ENCODE measurements around the gene CASK. TPM values are rescaled to one million over a fixed set of nuclear protein-coding genes. Genes with fewer than 3 reads are reported as not detected.

CASK gene
- total RNA-seq, 1 donor from 2014 or later: 30.2 TPM

GRCh38 chrX:41475591-41476241 is 447.6 kb downstream of the CASK start:
- DNase-seq (ENCODE audit: low spot score): peak; percentile 51

- DNase-seq (ENCODE audit: low spot score): peak; percentile 57
Observed at GRCh38 chrX:41475191-41475590, 448.2 kb downstream of the CASK start.

DNA sequence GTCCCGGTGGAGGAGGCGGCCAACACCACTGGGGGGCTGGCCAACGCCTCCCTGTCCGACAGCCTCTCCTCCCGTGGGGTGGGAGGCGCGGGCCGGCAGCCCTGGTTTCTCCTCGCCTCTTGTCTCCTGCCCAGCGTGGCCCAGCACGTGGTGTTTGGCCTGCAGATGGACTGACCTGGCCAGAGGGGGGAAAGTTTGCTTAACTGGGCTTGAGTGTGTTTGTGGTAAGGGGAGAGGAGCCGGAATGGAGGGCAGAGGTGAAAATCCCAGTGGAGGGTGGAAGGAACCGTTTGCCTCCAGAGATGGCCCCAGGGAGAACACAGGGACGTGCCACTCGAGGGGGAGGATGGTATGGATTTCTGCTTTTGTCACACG is 448.6 kb downstream of the CASK start:
- no peak for DNase-seq (ENCODE audit: low spot score)

DNA sequence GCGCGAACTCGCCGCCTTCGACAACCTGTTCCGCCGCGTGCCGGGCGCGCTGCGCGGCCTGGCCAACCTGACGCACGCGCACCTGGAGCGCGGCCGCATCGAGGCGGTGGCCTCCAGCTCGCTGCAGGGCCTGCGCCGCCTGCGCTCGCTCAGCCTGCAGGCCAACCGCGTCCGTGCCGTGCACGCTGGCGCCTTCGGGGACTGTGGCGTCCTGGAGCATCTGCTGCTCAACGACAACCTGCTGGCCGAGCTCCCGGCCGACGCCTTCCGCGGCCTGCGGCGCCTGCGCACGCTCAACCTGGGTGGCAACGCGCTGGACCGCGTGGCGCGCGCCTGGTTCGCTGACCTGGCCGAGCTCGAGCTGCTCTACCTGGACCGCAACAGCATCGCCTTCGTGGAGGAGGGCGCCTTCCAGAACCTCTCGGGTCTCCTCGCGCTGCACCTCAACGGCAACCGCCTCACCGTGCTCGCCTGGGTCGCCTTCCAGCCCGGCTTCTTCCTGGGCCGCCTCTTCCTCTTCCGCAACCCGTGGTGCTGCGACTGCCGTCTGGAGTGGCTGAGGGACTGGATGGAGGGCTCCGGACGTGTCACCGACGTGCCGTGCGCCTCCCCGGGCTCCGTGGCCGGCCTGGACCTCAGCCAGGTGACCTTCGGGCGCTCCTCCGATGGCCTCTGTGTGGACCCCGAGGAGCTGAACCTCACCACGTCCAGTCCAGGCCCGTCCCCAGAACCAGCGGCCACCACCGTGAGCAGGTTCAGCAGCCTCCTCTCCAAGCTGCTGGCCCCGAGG is 449.2 kb downstream of the CASK start:
- peak; percentile 77 for DNase-seq (ENCODE audit: low spot score)

GRCh38 chrX:41472231-41472815 is 451.0 kb downstream of the CASK start:
- peak; percentile 82 for DNase-seq (ENCODE audit: low spot score)

DNA sequence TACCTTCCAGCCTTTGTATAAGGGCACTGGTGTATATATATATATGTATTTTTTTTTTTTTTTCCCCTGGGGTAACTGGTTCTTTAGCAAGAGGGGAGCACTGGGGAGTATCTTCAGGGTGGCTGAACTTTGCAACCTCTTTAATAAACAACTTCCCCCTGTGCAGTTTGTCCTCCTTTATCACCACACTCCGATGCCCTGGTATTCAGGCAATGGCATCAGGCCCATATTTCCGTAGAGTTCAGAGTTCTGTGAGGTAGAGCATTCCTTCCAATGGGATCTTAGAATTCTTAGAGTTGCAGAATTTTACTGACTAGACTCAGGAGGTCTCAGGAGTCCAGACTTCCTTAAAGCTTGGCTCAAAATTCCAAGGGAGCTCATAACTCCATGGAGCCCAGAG is 451.6 kb downstream of the CASK start:
- DNase-seq (ENCODE audit: low spot score): no peak

GRCh38 chrX:41470706-41471105 is 452.6 kb downstream of the CASK start:
- peak; percentile 22 for DNase-seq (ENCODE audit: low spot score)

GRCh38 chrX:41468647-41469323 is 454.6 kb downstream of the CASK start:
- peak; percentile 26 for DNase-seq (ENCODE audit: low spot score)

Other genes with a start within 250 kb of the CASK start
- 41.2 TPM for gene GPR34, start 234.6 kb downstream of the CASK start, total RNA-seq
- 0.42 TPM for gene GPR82, start 199.4 kb downstream of the CASK start, total RNA-seq

Measured in mesenteric fat pad (tissue), 1 donor.